ENCODE measurements around the gene TEKTIP1. TPM values are rescaled to one million over a fixed set of nuclear protein-coding genes. Genes with fewer than 3 reads are reported as not detected.
A peak's percentile ranks its signal among the peaks of the same experiment; 100 is the strongest.

The TEKTIP1 gene
- total and polyA plus RNA-seq, 2 donors (not counting 1 experiment from before 2014, with no cell fraction given): 6.3 to 17.3 TPM

- Mint-ChIP-seq H3K27ac (peak overlapping the region; percentile 83), H3K4me3 (peak overlapping the region; percentile 86), H3K9me3 (ENCODE audit: insufficient read depth) (no peaks in the 10 kb centered on the region), H3K27me3 (no peaks in the 10 kb centered on the region), H3K4me1 (peaks cover 16% of the 10 kb centered on the region)
- no peak for TF ChIP-seq EZH2 (IDR thresholded peaks at IDR 0.05; ENCODE audit: borderline replicate concordance, insufficient read depth, low read depth, low read length, poor library complexity, severe bottlenecking)
- no peak for TF ChIP-seq CTCF (IDR thresholded peaks at IDR 0.05)
- 3% methylated on average over 46 of the region's 48 CpGs for WGBS (ENCODE audit: insufficient coverage)
- Histone ChIP-seq H3K27ac (ENCODE audit: low read length in 2 of 2) (peak overlapping the region; percentile 24 to 65), H4K20me1 (ENCODE audit: control insufficient read depth, insufficient read depth, low read length, poor library complexity, severe bottlenecking) (peaks cover 7% of the 10 kb centered on the region), H3K36me3 (replicated peaks in 1 of 2; ENCODE audit: control extremely low read depth in 1 of 2, control insufficient read depth in 1 of 2, extremely low read depth in 1 of 2, insufficient read depth in 2 of 2, low read length in 1 of 2) (no peaks in the 10 kb centered on the region), H3K9ac (ENCODE audit: low read length) (peak overlapping the region; percentile 77), H2AFZ (ENCODE audit: insufficient read depth, low read depth, low read length, poor library complexity, severe bottlenecking) (peak overlapping the region; percentile 98), H3K4me2 (replicated peaks; ENCODE audit: low read depth, low read length, poor library complexity, severe bottlenecking) (peak overlapping the region; percentile 100), H3K4me1 (ENCODE audit: control insufficient read depth in 2 of 2, insufficient read depth in 2 of 2, low read length in 2 of 2) (peaks cover 12 to 18% of the 10 kb centered on the region in 2 donors), H3K79me2 (ENCODE audit: control insufficient read depth, insufficient read depth, low read length) (no peaks in the 10 kb centered on the region), H3K9me3 (ENCODE audit: control extremely low read depth in 1 of 3, control insufficient read depth in 2 of 3, insufficient read depth in 1 of 3, low read length in 2 of 3) (peaks cover 0 to 15% (median 0%) of the 10 kb centered on the region in 3 donors), H3K27me3 (replicated peaks in 1 of 4; ENCODE audit: control extremely low read depth in 1 of 4, control insufficient read depth in 3 of 4, insufficient read depth in 4 of 4, low read length in 3 of 4) (no peaks in the 10 kb centered on the region), H3K4me3 (ENCODE audit: control extremely low read depth in 1 of 5, extremely low read depth in 1 of 5, insufficient read depth in 1 of 5, low read depth in 2 of 5, low read length in 4 of 5) (peak overlapping the region; percentile 11 to 74 (median 54))
- intact Hi-C loops (cut with micrococcal nuclease): loop anchor here (1.0 to 5.0 kb wide), 4 partner anchors 15 to 190 kb away; partner anchors contain the start of genes APBA3, FZR1, MFSD12 and MRPL54
- ChIA-PET POLR2A (no interaction called here), CTCF (interaction anchor here (0.6 kb wide), 1 partner anchor 660 kb away, joined by 4 read pairs; no protein-coding TSS in a partner anchor)
- peak; percentile 94 for ATAC-seq (ENCODE audit: low read depth)
- DNase-seq: peak; percentile 99
Observed at GRCh38 chr19:3572132-3572854, 33.3 kb downstream of the TEKTIP1 start.

GRCh38 chr19:3572855-3573161 is 33.8 kb downstream of the TEKTIP1 start, which contains the start of gene HMG20B:
TSS of gene HMG20B (plus strand) at chr19:3572944. CDS start at chr19:3573310, 366 bp downstream.
- peak within 1 kb of the TSS; percentile 77 for H3K9ac ChIP-seq (ENCODE audit: low read length)
- POLR2A ChIA-PET: no interaction called here
- no peaks in the 10 kb centered on the region for H3K9me3 Mint-ChIP-seq (ENCODE audit: insufficient read depth)
- H3K27ac ChIP-seq (ENCODE audit: low read length in 2 of 2): peak within 1 kb of the TSS; percentile 34 to 65
- peak within 1 kb of the TSS; percentile 83 for H3K27ac Mint-ChIP-seq
- H3K4me1 Mint-ChIP-seq: peaks cover 16% of the 10 kb centered on the region
- H3K36me3 ChIP-seq (replicated peaks in 1 of 2; ENCODE audit: control extremely low read depth in 1 of 2, control insufficient read depth in 1 of 2, extremely low read depth in 1 of 2, insufficient read depth in 2 of 2, low read length in 1 of 2): no peaks in the 10 kb centered on the region
- H3K9me3 ChIP-seq (ENCODE audit: control extremely low read depth in 1 of 3, control insufficient read depth in 2 of 3, insufficient read depth in 1 of 3, low read length in 2 of 3): peaks cover 0 to 15% (median 0%) of the 10 kb centered on the region in 3 donors
- H2AFZ ChIP-seq (ENCODE audit: insufficient read depth, low read depth, low read length, poor library complexity, severe bottlenecking): peak within 1 kb of the TSS; percentile 98
- TF ChIP-seq CTCF (IDR thresholded peaks at IDR 0.05) (no peak), EZH2 (IDR thresholded peaks at IDR 0.05; ENCODE audit: borderline replicate concordance, insufficient read depth, low read depth, low read length, poor library complexity, severe bottlenecking) (no peak)
- H3K4me2 ChIP-seq (replicated peaks; ENCODE audit: low read depth, low read length, poor library complexity, severe bottlenecking): peak within 1 kb of the TSS; percentile 100
- no peaks in the 10 kb centered on the region for H3K27me3 ChIP-seq (replicated peaks in 1 of 4; ENCODE audit: control extremely low read depth in 1 of 4, control insufficient read depth in 3 of 4, insufficient read depth in 4 of 4, low read length in 3 of 4)
- CTCF ChIA-PET: no interaction called here
- WGBS (ENCODE audit: insufficient coverage): under 1% methylated on average over 28 of the region's 30 CpGs
- H3K4me3 ChIP-seq (ENCODE audit: control extremely low read depth in 1 of 5, extremely low read depth in 1 of 5, insufficient read depth in 1 of 5, low read depth in 2 of 5, low read length in 4 of 5): peak within 1 kb of the TSS; percentile 11 to 79 (median 74)
- H3K4me3 Mint-ChIP-seq: peak within 1 kb of the TSS; percentile 86
- H3K79me2 ChIP-seq (ENCODE audit: control insufficient read depth, insufficient read depth, low read length): no peaks in the 10 kb centered on the region
- intact Hi-C loops (cut with micrococcal nuclease): loop anchor here (1.0 to 5.0 kb wide), 4 partner anchors 16 to 189 kb away; partner anchors contain the start of genes APBA3, FZR1, MFSD12 and MRPL54
- H3K27me3 Mint-ChIP-seq: no peaks in the 10 kb centered on the region
- H4K20me1 ChIP-seq (ENCODE audit: control insufficient read depth, insufficient read depth, low read length, poor library complexity, severe bottlenecking): peaks cover 7% of the 10 kb centered on the region
- peaks cover 12 to 18% of the 10 kb centered on the region in 2 donors for H3K4me1 ChIP-seq (ENCODE audit: control insufficient read depth in 2 of 2, insufficient read depth in 2 of 2, low read length in 2 of 2)
- ATAC-seq (ENCODE audit: low read depth): no peak
- DNase-seq: no peak

Data from B cell (primary cell).